ENCODE results near the gene VPS8.

VPS8 gene

GRCh38 chr3:184846496-184846895, 34.5 kb downstream of the VPS8 start:
- Mint-ChIP-seq H3K4me3 (no peak overlapping the region), H3K27me3 (no peaks in the 10 kb centered on the region), H3K9me3 (no peaks in the 10 kb centered on the region), H3K36me3 (ENCODE audit: low read depth) (peaks cover 35% of the 10 kb centered on the region), H3K27ac (no peak overlapping the region), H3K4me1 (ENCODE audit: low read depth) (no peaks in the 10 kb centered on the region)
- DNase-seq, result no peak

DNA sequence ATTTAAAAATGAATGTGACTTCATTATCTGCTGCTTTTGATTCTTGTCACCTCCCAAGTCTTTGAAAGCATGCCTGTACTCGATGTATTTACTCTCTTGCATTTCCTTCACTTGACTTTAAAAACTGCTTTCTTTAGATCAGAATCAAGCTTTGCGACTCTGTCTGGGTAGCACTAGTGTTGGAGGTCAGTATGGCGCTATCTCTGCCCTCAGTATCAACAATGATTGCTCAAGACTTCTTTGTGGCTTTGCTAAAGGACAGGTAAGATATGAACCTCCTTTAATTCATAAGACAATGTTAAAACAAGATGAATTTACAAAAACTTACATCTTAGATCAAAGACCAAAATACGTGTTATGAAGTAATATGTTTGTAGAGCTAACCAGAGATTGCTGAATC, 37.0 kb downstream of the VPS8 start:
- DNase-seq, result no peak
- peaks cover 50% of the 10 kb centered on the region for H3K36me3 Mint-ChIP-seq (ENCODE audit: low read depth)
- no peak overlapping the region for H3K4me3 Mint-ChIP-seq
- H3K9me3 Mint-ChIP-seq, result no peaks in the 10 kb centered on the region
- no peak overlapping the region for H3K27ac Mint-ChIP-seq
- no peaks in the 10 kb centered on the region for H3K27me3 Mint-ChIP-seq
- H3K4me1 Mint-ChIP-seq (ENCODE audit: low read depth), result no peaks in the 10 kb centered on the region

DNA sequence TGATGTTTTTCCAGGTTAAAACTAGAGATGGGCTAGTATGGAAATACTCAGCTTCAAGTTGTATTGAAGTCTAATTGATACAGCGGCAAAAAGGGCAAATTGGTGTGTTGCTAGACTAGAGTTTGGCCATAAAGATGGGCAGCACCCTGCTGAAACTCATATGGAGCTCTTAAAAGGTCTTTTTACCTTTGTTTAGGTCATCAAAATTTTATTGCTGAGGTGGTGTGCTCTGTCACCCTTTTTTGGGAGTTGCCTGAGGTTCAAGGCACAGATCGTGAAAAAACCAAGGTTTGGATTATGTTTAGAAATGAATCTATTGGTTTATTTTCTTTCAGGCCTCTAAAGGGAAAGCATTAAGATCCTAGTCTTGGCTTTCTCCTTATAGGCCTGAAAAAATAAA, 38.2 kb downstream of the VPS8 start:
- Mint-ChIP-seq H3K27ac (no peak overlapping the region), H3K4me1 (ENCODE audit: low read depth) (no peaks in the 10 kb centered on the region), H3K36me3 (ENCODE audit: low read depth) (peaks cover 59% of the 10 kb centered on the region), H3K4me3 (no peak overlapping the region), H3K27me3 (no peaks in the 10 kb centered on the region), H3K9me3 (no peaks in the 10 kb centered on the region)
- DNase-seq, result no peak

- Mint-ChIP-seq H3K27me3 (no peaks in the 10 kb centered on the region), H3K27ac (no peak overlapping the region), H3K9me3 (no peaks in the 10 kb centered on the region), H3K36me3 (ENCODE audit: low read depth) (peaks cover 90% of the 10 kb centered on the region), H3K4me1 (ENCODE audit: low read depth) (no peaks in the 10 kb centered on the region), H3K4me3 (no peak overlapping the region)
- DNase-seq, result no peak
Observed at GRCh38 chr3:184857099-184857498, 45.1 kb downstream of the VPS8 start.

DNA sequence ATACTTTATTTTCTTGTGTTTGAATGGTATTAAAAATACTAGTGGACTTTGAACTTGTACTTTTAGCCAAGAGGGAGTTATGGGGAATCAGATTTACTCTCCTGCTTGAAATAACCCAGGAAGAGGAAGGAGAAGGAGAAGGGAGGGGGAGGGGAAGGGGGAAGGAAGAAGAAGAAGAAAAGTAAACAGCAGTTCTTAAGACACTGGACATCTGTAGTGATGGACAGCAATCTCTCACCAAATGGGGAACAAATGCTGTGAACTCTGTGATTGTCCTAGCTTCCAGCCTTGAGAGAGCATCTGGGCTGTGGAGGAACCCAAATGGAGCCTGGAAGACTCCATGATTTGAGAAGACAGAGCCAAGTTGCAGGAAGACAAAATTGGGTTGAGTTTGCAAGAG, 52.0 kb downstream of the VPS8 start:
- Mint-ChIP-seq H3K27me3 (no peaks in the 10 kb centered on the region), H3K4me3 (no peak overlapping the region), H3K36me3 (ENCODE audit: low read depth) (peaks cover 86% of the 10 kb centered on the region), H3K9me3 (no peaks in the 10 kb centered on the region), H3K4me1 (ENCODE audit: low read depth) (no peaks in the 10 kb centered on the region), H3K27ac (no peak overlapping the region)
- no peak for DNase-seq

DNA sequence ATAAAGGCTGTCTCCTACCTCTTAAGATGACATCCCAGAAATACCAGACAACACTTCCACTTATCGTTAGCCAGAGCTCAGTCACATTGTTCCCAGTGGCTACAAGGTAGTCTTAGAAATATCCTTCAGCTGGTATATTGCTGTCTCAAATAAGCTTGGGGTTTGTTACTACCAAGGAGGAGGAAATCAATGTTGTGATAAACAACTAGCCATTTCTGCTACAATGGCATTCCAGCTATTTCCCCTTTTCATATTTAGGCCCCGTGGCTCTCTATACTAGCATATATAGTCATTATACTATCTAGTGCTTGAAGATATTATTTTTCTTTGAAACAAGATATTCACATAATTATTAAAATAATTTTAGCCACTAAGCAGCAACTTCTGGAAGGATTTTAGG, 56.5 kb downstream of the VPS8 start:
- no peaks in the 10 kb centered on the region for H3K27me3 Mint-ChIP-seq
- DNase-seq, result no peak
- H3K36me3 Mint-ChIP-seq (ENCODE audit: low read depth), result peaks cover 82% of the 10 kb centered on the region
- H3K27ac Mint-ChIP-seq, result no peak overlapping the region
- H3K4me1 Mint-ChIP-seq (ENCODE audit: low read depth), result peaks cover 13% of the 10 kb centered on the region
- no peak overlapping the region for H3K4me3 Mint-ChIP-seq
- no peaks in the 10 kb centered on the region for H3K9me3 Mint-ChIP-seq

- DNase-seq, result no peak
- no peaks in the 10 kb centered on the region for H3K9me3 Mint-ChIP-seq
Observed at GRCh38 chr3:184872200-184872599, 60.2 kb downstream of the VPS8 start.

DNA sequence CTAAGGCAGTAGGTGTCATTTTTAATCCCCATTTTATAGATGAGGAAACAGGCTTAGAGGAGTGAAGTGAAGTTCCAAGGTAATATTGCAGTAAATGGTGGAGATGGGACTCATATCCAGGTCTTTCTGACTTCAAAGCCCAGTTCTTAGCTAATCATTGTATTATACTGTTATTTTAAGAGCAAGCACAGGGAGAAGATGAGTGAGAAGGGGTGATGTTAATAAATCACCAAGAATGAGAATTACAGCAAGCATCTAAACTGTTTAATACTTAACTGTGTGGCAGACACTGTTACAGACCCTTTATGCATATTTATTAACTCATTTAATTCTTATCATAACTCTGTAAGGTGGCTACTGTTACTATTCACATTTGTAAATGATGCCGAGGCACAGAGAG, 61.2 kb downstream of the VPS8 start:
- H3K4me3 Mint-ChIP-seq, result no peak overlapping the region
- no peak overlapping the region for H3K27ac Mint-ChIP-seq
- DNase-seq, result no peak
- peaks cover 63% of the 10 kb centered on the region for H3K36me3 Mint-ChIP-seq (ENCODE audit: low read depth)
- H3K4me1 Mint-ChIP-seq (ENCODE audit: low read depth), result peaks cover 13% of the 10 kb centered on the region
- H3K9me3 Mint-ChIP-seq, result no peaks in the 10 kb centered on the region
- H3K27me3 Mint-ChIP-seq, result no peaks in the 10 kb centered on the region

More at GRCh38 chr3:184872200-184872599, 60.2 kb downstream of the VPS8 start:
- Mint-ChIP-seq H3K4me3 (no peak overlapping the region), H3K4me1 (ENCODE audit: low read depth) (peaks cover 13% of the 10 kb centered on the region), H3K27ac (peak overlapping the region; percentile 54), H3K27me3 (no peaks in the 10 kb centered on the region), H3K36me3 (ENCODE audit: low read depth) (peaks cover 68% of the 10 kb centered on the region)

- Mint-ChIP-seq H3K9me3 (no peaks in the 10 kb centered on the region), H3K4me1 (ENCODE audit: low read depth) (peaks cover 13% of the 10 kb centered on the region), H3K4me3 (no peak overlapping the region), H3K27ac (no peak overlapping the region), H3K36me3 (ENCODE audit: low read depth) (peaks cover 63% of the 10 kb centered on the region), H3K27me3 (no peaks in the 10 kb centered on the region)
- no peak for DNase-seq
Observed at GRCh38 chr3:184874709-184875644, 63.0 kb downstream of the VPS8 start.

GRCh38 chr3:184880276-184881019, 68.5 kb downstream of the VPS8 start:
- Mint-ChIP-seq H3K36me3 (ENCODE audit: low read depth) (peaks cover 78% of the 10 kb centered on the region), H3K27ac (no peak overlapping the region), H3K4me3 (no peak overlapping the region), H3K4me1 (ENCODE audit: low read depth) (no peaks in the 10 kb centered on the region), H3K9me3 (no peaks in the 10 kb centered on the region), H3K27me3 (no peaks in the 10 kb centered on the region)
- no peak for DNase-seq

DNA sequence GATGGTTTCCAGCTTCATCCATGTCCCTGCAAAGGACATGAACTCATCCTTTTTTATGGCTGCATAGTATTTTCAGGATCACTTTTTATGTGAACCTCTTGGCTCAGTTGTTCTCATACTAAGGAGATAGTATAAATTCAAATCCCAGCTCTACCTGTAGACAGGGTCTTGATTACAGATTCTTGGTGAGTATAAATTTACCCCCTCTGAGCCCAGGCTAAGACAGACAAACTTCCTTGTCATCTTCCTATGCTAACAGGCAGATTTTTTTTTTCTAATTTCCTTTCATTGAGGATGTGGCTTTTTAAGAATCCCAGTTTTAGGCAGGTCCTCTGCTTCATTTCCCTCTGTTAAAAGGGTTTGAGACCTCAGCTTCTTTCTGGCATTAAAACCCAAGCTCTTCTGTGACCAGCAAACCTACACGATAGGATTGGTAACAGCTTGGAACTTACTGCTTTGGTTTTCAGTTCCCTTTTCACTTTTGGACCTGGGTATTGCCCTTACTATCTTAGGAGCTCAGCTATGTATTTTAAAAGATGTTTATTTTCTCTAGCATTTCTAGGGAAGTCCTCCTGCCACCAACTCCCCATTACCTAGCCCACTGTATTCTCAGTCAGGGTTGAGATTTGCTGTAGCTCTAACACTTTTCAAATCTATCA, 72.5 kb downstream of the VPS8 start:
- H3K27ac Mint-ChIP-seq, result no peak overlapping the region
- peaks cover 74% of the 10 kb centered on the region for H3K36me3 Mint-ChIP-seq (ENCODE audit: low read depth)
- DNase-seq, result no peak
- H3K4me1 Mint-ChIP-seq (ENCODE audit: low read depth), result no peaks in the 10 kb centered on the region
- H3K4me3 Mint-ChIP-seq, result no peak overlapping the region
- no peaks in the 10 kb centered on the region for H3K9me3 Mint-ChIP-seq
- no peaks in the 10 kb centered on the region for H3K27me3 Mint-ChIP-seq

DNA sequence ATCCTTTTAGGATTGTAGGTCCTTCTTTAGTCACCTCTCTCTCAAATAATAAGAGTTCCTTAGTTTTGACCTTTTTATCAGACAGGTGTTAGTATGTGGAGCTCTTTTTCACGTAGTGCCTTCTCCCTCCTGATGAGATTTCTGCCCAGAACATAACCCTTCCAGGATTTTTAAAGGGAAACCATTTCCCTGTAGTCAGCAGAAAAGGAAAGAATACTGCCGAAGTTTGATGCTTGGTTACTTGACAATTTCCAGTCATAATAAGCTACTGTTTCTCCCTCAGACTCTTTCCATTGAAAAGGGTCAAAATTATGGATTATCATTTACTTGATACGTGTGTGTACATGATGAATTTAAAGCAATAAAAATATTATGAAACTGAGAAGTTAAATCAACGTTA, 73.1 kb downstream of the VPS8 start:
- Mint-ChIP-seq H3K27me3 (no peaks in the 10 kb centered on the region), H3K9me3 (no peaks in the 10 kb centered on the region), H3K4me3 (no peak overlapping the region), H3K4me1 (ENCODE audit: low read depth) (no peaks in the 10 kb centered on the region), H3K36me3 (ENCODE audit: low read depth) (peaks cover 71% of the 10 kb centered on the region), H3K27ac (no peak overlapping the region)
- DNase-seq, result no peak

GRCh38 chr3:184887574-184887973, 75.6 kb downstream of the VPS8 start:
- DNase-seq, result no peak
- peaks cover 68% of the 10 kb centered on the region for H3K36me3 Mint-ChIP-seq (ENCODE audit: low read depth)
- no peaks in the 10 kb centered on the region for H3K27me3 Mint-ChIP-seq

DNA sequence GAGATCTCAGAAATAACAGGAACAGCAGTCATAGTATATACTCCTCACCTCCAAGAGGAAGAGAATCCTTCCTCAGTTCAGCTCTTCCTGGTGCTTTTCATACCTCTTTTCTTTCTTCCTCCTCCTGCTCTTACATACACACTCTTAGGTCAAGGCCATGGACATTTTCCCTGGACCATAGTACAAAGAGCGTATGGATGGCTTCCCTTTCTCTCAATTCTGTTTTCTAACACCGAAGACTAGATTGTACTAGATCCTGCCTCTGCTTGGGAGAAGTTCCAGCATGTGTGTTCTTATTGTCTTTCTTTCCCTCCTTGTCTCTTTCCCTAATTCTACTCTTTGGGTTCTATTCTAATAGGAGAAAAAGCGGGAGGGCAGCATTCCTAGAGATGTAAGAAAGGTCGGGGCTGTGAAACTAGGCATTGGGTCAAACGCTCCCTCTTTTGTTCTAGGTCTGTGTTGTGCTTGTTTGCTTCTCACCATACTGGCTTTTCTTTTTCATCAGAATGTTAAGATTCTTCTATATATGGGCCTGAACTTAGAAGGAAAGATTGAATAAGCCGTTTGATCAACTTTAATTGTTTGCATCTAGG, 77.4 kb downstream of the VPS8 start:
- Mint-ChIP-seq H3K4me1 (ENCODE audit: low read depth) (no peaks in the 10 kb centered on the region), H3K4me3 (no peak overlapping the region), H3K36me3 (ENCODE audit: low read depth) (peaks cover 62% of the 10 kb centered on the region), H3K27me3 (no peaks in the 10 kb centered on the region), H3K27ac (no peak overlapping the region), H3K9me3 (no peaks in the 10 kb centered on the region)
- DNase-seq, result no peak

More at GRCh38 chr3:184887574-184887973, 75.6 kb downstream of the VPS8 start:
- no peaks in the 10 kb centered on the region for H3K4me1 Mint-ChIP-seq (ENCODE audit: low read depth)
- H3K9me3 Mint-ChIP-seq, result no peaks in the 10 kb centered on the region
- H3K4me3 Mint-ChIP-seq, result no peak overlapping the region
- no peak overlapping the region for H3K27ac Mint-ChIP-seq
